ENCODE measurements around the gene CLASP2. TPM values are rescaled to one million over a fixed set of nuclear protein-coding genes. Genes with fewer than 3 reads are reported as not detected.
A peak's percentile ranks its signal among the peaks of the same experiment; 100 is the strongest.
"Not testable (repeated sequence)": the region's sequence is repeated elsewhere in the genome, so short reads cannot be mapped to it uniquely, and the experiment has no call there.

CLASP2 gene
- total RNA-seq, 1 donor from 2014 or later, result 151 TPM

GRCh38 chr3:33699275-33699674 is 18.8 kb downstream of the CLASP2 start:
- no peak for ATAC-seq
- DNase-seq (ENCODE audit: low spot score), result no peak
- intact Hi-C loops (cut with DNase I), result no loop called here

DNA sequence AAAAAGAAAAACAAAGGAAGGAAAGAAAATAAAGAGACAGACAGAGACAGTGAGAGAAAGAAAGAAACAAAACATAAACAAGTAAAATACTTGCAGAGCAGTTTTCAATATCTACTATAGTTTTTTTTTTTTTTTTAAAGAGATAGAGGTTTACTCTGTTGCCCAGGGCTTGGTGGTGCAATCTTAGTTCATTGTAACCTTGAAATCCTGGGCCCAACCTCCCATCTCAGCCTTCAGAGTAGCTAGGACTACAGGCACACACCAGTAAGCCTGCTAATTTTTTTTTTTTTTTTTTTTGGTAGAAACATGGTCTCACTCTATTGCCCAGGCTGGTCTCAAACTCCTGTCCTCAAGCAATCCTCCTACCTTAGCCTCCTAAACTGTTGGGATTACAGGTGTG is 23.1 kb downstream of the CLASP2 start:
- intact Hi-C loops (cut with DNase I), result no loop called here
- ATAC-seq, result no peak
- no peak for DNase-seq (ENCODE audit: low spot score)

DNA sequence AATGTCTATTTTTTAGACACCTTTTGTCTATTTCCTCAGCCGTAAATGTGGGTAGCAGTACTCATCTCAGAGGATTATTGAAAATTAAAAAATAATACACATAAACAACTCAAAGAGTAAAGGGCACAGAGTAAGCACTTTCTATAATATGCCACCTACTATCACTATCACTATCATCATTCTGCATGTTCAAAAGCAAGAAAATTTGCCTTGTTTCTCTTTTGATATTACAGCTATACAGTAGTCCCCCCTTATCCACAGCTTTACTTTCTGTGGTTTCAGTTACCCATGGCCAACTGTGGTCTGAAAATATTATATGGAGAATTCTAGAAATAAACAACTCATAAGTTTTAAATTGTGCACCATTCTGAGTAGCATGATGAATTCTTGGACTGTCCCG is 27.7 kb downstream of the CLASP2 start:
- no peak for DNase-seq (ENCODE audit: low spot score)
- no peak for ATAC-seq
- intact Hi-C loops (cut with DNase I), result no loop called here

DNA sequence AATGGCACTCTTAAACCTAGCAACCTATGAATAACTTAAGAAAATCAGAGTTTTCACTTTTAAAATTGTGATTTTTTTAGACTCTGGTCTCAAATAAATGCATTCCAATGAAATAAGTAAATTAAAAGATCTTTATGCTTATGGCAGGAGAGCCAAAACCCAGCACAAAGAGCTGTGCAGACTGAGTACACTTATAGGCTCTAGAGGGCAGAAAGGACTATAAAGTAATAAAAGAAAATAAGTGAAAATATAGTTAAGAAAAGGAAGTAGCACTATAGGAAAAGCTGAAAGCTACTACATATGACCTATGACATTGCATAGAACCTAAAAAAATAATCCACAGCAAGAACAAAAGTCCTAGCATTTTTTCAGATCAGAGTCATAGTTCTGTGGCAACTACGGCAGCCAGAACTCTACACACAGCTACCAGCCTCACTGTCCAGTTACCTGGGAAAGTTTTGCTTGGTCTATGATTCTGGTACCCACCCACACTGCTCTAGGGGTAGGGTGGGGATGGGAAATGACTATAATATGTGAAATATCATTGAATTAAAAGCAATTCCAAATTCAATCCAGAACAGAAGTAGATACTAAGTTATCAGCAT is 30.5 kb downstream of the CLASP2 start:
- no peak for ATAC-seq
- intact Hi-C loops (cut with DNase I), result no loop called here

GRCh38 chr3:33682770-33683169 is 35.3 kb downstream of the CLASP2 start:
- no peak for ATAC-seq
- no peak for DNase-seq (ENCODE audit: low spot score)
- intact Hi-C loops (cut with DNase I), result no loop called here

More for the DNA sequence above, 30.5 kb downstream of the CLASP2 start:
- DNase-seq (ENCODE audit: low spot score), result no peak

- intact Hi-C loops (cut with DNase I), result no loop called here
- DNase-seq (ENCODE audit: low spot score) (no peak), ATAC-seq (no peak)
Measured at GRCh38 chr3:33681667-33682066, 36.4 kb downstream of the CLASP2 start.

DNA sequence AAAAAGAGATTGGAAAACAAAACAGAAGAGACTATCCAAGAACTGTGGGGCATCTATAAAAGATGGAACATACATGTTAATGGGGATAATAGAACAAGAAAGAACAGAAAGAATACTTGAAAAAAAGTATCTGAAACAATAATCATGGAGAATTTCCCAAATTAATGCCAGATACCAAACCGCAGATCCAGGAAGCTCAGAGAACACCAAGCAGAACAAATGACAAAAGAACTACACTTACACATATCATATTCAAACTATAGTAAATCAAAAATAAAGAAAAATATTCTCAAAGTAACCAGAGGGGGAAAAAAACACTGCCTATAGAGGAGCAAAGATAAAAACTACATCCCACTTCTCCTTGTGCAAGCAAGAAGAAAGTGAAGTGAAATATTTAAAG is 40.0 kb downstream of the CLASP2 start:
- no peak for ATAC-seq
- DNase-seq (ENCODE audit: low spot score), result no peak
- intact Hi-C loops (cut with DNase I), result no loop called here

GRCh38 chr3:33673436-33673835 is 44.6 kb downstream of the CLASP2 start:
- DNase-seq (ENCODE audit: low spot score); intact Hi-C loops (cut with DNase I); ATAC-seq: not testable (repeated sequence)

GRCh38 chr3:33668618-33669017 is 49.4 kb downstream of the CLASP2 start:
- no peak for ATAC-seq
- intact Hi-C loops (cut with DNase I), result no loop called here
- DNase-seq (ENCODE audit: low spot score), result no peak

DNA sequence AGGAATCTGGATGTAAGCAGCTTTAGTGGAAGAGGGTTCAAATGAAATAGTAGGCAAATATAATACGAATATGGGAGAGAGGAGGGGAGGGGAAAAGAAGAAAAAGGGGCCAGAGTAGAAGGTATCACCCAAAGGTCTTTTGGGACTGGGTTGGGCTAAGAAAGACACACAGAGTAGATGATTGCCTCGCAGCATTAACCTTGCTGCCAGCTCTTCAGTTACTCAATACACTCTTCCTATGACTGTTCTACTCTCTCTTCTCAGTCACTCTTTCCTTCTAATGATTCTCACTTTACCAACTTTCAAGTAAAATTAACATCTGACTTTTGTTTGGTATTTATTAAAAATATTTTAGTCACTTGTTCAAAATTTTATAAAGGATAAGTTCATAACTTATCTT is 52.8 kb downstream of the CLASP2 start:
- intact Hi-C loops (cut with DNase I), result no loop called here
- ATAC-seq (no peak), DNase-seq (ENCODE audit: low spot score) (no peak)

- DNase-seq (ENCODE audit: low spot score) (no peak), ATAC-seq (no peak)
- intact Hi-C loops (cut with DNase I), result no loop called here
Measured at GRCh38 chr3:33664195-33664594, 53.9 kb downstream of the CLASP2 start.

DNA sequence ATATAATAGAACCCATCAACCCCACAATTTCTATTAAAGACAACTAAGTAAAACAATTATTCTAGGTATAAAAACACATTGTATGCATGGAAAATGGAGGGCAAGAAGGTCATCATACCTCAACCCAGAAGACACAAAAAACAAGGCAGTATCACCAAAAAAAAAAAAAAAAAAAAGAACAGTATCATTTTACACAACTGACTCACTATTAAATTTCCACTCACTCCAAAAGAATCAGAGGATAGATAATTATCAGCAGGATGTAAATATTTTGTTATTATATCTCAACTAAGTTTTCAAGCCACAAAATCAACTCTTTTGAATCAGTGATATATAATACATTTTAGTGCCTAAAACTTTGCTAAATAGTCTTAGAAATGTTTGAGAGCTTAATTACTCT is 55.0 kb downstream of the CLASP2 start:
- ATAC-seq (no peak), DNase-seq (ENCODE audit: low spot score) (no peak)
- intact Hi-C loops (cut with DNase I), result no loop called here

- no peak for ATAC-seq
- intact Hi-C loops (cut with DNase I), result no loop called here
- DNase-seq (ENCODE audit: low spot score), result no peak
Measured at GRCh38 chr3:33659856-33660434, 58.1 kb downstream of the CLASP2 start.

- DNase-seq (ENCODE audit: low spot score) (peak; percentile 84), ATAC-seq (peak; percentile 98)
- intact Hi-C loops (cut with DNase I), result no loop called here
Measured at GRCh38 chr3:33658991-33659848, 58.8 kb downstream of the CLASP2 start.

GRCh38 chr3:33658621-33658990 is 59.4 kb downstream of the CLASP2 start:
- intact Hi-C loops (cut with DNase I), result no loop called here

DNA sequence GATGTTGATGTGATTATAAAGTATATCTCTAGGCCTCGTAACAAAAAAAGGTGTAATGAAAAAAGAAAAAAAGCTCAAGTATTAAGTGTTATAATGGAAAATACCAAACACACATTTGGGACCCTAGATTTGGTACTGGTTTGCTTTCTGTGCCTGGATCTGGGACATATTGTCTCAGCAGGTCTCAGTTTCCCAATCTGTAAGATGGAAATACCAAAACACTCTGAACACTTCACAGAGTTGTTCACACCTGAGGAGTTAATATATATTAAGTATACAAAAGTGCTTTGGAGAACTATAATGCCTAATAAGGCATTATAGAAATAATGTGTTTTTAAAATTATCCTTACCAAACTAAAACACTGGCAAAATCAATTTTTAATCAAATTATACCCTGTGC is 60.0 kb downstream of the CLASP2 start:
- intact Hi-C loops (cut with DNase I), result no loop called here

More at GRCh38 chr3:33658621-33658990, 59.4 kb downstream of the CLASP2 start:
- ATAC-seq (peak; percentile 9), DNase-seq (ENCODE audit: low spot score) (no peak)

GRCh38 chr3:33652736-33653135 is 65.3 kb downstream of the CLASP2 start:
- DNase-seq (ENCODE audit: low spot score), result no peak
- peak; percentile 17 for ATAC-seq
- intact Hi-C loops (cut with DNase I), result no loop called here

More for the DNA sequence above, 60.0 kb downstream of the CLASP2 start:
- DNase-seq (ENCODE audit: low spot score) (no peak), ATAC-seq (no peak)

- ATAC-seq, result not testable (repeated sequence)
Measured at GRCh38 chr3:33651101-33651500, 67.0 kb downstream of the CLASP2 start.

DNA sequence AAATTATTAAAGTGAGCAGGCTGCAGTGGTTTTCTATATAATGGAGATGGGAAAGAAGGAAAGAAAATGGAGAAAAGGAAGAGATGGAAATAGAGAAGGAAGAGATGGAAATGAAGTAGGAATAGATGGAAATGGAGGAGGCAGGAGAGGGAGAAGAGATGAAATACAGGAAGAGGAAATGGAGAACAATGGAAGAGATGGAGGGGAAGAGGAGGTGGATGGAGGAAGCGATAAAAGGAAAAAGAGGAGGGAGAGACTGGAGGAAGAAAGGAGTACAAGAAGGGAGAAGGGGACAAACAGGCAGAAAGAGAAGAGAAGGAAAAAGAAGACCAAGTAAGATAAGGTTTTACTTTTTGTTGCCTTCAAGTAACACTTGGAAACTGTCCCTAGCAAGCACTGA is 67.6 kb downstream of the CLASP2 start:
- intact Hi-C loops (cut with DNase I), result no loop called here
- DNase-seq (ENCODE audit: low spot score) (no peak), ATAC-seq (no peak)

More at GRCh38 chr3:33651101-33651500, 67.0 kb downstream of the CLASP2 start:
- intact Hi-C loops (cut with DNase I); DNase-seq (ENCODE audit: low spot score): not testable (repeated sequence)

DNA sequence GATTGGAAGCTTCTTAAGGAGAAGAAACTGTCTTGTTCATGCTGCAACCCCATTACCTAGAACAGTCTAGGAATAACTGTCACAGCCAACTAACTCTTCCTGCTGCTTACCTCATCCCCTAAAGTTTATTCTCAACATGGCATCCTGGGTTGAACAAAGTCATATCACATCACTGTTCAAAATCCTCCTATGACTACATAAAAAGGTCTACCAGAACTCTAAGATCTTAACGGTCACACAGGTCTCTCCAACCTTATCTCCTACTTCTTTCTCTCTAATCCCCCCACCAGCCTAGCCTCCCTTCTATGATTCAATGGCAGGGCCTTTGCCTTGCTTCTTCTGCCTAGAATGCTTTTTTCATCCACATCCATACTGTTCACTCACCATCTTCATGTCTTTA is 69.3 kb downstream of the CLASP2 start:
- intact Hi-C loops (cut with DNase I), result no loop called here
- DNase-seq (ENCODE audit: low spot score) (no peak), ATAC-seq (no peak)
